ENCODE measurements around the gene P2RX3.
"Not testable (repeated sequence)": the region's sequence is repeated elsewhere in the genome, so short reads cannot be mapped to it uniquely, and the experiment has no call there.

The P2RX3 gene

DNA sequence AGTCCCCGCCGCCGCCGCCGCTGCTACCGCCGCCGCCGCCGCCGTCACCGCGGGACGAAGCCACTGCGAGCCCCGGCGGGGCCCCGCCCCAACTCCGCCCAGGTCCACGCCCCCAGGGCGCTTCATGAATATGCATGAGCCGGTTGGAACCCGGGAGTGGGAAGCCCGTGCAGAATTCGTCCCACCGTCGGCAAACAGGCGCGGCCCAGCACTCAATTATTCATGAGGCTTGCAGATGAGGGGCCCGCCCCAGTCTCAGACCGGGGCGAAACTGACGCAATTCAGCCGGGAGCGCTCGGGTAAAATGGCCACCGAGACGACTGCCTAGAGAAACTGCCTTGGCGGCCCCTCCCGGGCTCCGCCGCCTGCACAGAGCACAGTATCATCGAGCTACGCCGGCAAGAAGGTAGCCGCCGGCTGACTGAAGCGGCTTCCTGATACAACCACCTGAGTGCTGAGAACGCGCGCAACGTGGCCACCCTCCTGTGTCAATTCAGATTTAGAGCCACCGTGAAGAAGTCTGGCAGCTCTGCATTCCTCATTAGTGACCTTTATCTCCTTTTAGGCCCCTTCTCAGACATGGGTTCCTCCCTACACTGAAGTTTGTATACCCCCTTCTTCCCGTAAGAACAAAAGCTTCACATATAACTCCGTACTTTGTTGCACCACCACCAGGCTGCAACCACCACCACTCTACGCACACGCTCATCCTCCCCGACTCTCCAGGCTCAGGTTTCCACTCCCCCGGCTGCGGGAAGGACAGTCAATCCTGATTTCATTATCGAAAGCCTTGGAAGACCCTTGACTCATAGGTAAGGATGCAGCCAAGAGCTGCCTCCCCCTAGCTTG, 13.0 kb upstream of the P2RX3 start, which contains the start of gene TNKS1BP1:
Gene TNKS1BP1, minus strand, starts transcription at position 67 of the 849 bp plus-strand sequence. CDS start 3,067 bp downstream, outside the sequence.
- DNase-seq (ENCODE audit: low read depth in 2 of 2) = peak; percentile 88 to 89

GRCh38 chr11:57325735-57326048, 12.5 kb upstream of the P2RX3 start:
- no peak for DNase-seq (ENCODE audit: low read depth in 2 of 2)

- no peak for DNase-seq (ENCODE audit: low read depth in 2 of 2)
These were observed 10.4 kb upstream of the P2RX3 start for GRCh38 chr11:57327721-57328120.

- DNase-seq (ENCODE audit: low read depth in 2 of 2) = no peak
These were observed 8.1 kb upstream of the P2RX3 start for GRCh38 chr11:57330029-57330428.

DNA sequence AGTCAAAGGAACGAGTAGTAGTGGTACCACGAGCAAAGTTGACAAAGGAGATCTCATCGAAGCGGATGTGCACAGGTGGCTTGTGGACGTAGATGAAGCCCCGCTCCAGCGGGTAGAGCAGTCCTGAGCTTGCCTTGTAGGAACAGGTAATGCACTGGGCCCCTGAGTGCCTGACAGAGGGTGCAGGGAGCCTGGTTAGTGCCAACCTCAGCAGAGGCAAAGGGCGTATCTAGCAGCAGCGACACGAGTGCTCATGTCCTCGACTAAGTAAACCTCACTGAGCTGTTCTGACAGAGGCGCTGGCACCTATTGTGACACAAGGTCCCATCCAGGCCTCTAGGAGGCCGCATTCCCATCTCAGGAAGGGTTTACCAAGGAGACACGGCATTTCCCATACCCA, 6.4 kb upstream of the P2RX3 start:
- DNase-seq (ENCODE audit: low read depth in 2 of 2) = no peak

DNA sequence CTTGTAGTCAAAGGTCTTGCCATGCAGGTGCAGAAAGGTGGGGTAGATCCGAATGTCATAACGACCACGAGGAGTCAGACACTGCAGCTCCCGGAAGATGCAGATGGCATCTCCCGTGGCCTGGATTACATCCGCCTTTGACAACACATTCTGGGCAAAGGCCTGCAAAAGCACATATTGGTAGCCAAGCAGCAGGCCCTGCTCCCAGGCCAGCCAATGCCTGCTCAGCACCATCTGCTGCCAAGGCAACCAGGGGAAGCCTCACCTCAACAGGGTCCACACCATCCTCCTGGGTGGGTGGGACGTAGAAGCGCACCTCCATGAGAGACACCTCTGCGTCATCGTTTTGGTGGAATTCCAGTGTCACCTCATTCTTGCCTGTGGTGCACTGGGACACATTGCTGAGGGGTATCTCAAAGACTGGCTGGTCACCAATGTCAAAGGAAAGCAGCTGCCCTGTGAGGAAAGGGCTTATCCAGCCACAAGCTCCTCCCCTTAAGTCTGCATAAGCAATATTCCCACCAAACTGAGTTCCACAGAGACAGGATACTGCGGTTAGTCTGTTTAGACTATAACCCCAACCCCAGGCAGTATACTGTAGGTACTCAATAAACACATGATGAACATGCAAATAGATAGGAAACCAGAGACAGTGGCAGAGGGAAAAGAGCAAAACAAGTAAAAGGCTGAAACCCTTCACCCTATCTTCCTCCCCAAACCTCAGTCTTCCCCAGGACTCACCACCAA, 5.3 kb upstream of the P2RX3 start:
- no peak for DNase-seq (ENCODE audit: low read depth in 2 of 2)

DNA sequence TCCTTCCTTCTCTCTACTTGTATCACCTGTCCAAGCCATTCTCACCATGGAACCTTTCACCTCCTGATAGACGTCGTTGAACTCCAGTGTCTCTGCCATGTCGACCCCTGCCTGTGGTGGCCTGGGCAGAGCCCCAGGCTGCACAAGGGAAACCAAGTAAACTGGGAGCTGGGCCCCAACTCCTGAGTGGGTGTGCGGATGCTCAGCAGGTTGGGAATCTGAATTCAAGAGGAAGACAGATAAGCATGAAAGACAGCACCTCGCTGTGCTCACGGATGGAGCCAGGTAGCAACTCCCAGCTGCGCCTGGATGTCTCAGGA, 3.2 kb upstream of the P2RX3 start:
- no peak for DNase-seq (ENCODE audit: low read depth in 2 of 2)

DNA sequence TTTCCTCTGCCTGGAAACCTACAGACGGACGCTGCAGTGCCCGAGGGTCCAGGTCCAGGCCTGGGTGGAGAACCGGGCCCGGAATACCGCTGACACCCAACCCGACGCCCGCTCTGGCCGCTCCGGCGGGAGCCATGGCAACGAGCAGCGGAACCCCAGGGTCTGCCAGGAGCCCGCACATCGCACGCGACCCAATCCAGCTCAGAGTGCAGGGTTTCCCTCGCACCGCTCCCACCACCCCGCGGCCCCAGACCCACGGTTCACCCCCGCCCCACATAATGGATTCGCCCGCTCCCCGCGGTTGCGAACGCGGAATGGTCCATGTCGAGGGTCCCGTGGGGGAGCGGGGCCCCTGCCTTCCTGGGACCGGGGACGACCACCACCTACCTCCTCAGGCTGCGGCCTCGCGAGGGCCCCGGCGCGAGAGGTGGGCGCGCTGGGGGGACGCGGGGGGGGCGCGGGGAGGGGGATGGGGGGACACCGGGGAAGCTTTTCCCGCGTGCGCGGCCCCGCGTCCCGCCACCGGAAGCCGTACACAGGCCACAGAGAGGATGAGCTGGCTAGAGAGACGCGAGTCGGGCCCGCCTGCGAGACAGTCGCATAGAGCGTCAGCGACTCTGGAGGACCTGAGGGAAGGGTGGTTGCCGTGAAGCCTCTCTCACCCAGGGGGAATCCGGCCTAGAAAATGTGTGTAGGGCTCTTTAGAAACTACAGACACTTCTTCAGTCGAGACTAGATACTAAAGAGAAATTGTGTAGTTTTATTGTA, 2.6 kb upstream of the P2RX3 start, which contains the start of gene SSRP1:
Gene SSRP1, minus strand, starts transcription at position 550 of the 768 bp plus-strand sequence. CDS start 771 bp downstream, outside the sequence.
- peak; percentile 82 for DNase-seq (ENCODE audit: low read depth in 2 of 2)

DNA sequence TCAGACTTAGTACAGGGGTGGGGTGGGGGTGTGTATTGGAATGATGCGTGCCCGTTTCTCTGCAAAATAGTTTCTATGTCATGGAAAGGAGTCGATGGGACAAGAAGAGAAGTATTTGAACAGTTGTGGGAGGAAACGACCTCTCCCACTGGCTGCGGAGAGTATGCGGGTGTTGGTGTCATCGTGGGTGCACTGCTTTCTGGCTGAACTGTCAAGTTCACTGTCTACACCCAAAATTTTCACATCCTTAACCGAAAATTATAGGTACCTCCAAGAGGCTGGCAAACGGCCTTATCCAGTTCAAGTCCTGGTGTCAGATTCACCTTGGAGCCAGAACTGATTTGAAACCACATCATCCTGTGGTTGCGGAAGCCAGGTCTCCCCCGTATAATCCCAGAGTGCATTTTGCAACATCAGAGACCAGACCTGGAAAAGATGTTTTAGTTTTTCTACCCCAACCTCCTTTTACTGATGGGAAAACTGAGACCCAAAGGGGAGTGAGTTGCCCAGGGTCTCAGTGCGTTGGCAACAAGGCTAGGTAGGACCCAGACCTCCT, 2.0 kb upstream of the P2RX3 start:
- no peak for DNase-seq (ENCODE audit: low read depth in 2 of 2)

DNA sequence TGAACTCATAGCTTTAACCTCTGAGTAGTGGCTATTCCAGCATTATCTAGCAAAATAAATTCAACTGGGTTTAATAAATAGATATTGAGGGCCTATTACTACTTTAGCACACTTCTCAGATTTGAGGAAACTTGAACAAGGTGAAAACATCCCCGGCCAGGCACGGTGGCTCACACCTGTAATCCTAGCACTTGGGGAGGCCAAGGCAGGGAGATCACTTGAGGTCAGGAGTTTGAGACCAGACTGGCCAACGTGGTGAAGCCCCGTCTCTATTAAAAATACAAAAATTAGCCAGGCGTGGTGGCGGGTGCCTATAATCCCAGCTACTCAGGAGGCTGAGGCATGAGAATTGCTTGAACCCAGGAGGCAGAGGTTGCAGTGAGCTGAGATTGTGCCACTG, 1.3 kb upstream of the P2RX3 start:
- DNase-seq (ENCODE audit: low read depth in 2 of 2) = not testable (repeated sequence)

- DNase-seq (ENCODE audit: low read depth in 2 of 2) = no peak
These were observed 1.2 kb downstream of the P2RX3 start for GRCh38 chr11:57339328-57339727.

- no peak for DNase-seq (ENCODE audit: low read depth in 2 of 2)
These were observed 2.0 kb downstream of the P2RX3 start for GRCh38 chr11:57340039-57340615.

DNA sequence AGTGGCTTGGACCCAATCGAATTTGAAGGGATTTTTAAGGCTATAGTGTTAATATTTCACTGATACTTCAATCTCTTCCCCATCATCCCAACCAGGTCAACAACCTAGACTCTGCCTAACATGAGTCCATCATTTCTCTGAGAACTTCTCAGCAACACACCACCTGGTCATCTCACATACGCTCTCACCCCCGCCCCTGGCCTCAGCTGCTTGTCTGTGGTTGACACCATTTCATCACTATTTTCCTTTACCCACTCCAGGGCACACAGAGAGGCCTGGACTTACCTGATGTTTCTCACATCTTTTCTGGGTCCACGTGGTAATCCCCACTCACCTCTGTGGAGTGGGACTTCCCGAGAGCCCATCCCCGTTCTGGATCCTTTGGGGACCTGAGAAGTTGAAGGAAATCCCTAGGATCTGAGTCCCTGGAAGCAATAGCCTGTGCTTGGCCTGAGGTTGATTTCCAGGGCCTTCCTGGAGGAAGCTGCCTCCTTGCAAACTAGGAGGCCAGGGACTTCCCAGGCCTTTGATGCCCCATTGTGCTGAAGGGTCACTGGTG, 3.2 kb downstream of the P2RX3 start:
- DNase-seq (ENCODE audit: low read depth in 2 of 2) = no peak

- no peak for DNase-seq (ENCODE audit: low read depth in 2 of 2)
These were observed 4.5 kb downstream of the P2RX3 start for GRCh38 chr11:57342702-57343101.

DNA sequence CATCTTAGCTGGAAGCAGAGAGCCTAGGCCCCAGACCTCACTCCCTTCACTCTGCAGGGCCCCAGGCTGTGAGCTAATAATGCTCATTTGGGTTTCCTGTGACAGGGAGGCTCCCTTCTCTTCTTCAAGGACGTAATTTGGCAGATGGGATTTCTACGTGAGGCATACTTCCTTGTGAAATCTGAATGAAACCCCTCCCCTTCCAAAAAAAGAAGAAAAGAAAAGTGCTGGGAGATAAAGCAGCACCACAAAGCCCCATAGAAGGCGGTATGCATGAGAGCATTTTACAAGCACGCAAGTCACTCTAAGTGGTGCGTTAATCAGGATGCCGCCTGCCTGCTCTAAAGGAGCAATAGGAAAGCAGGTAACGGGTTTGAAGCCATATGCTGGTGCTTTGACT, 5.7 kb downstream of the P2RX3 start:
- no peak for DNase-seq (ENCODE audit: low read depth in 2 of 2)

GRCh38 chr11:57344826-57345225, 6.7 kb downstream of the P2RX3 start:
- DNase-seq (ENCODE audit: low read depth in 2 of 2) = no peak

DNA sequence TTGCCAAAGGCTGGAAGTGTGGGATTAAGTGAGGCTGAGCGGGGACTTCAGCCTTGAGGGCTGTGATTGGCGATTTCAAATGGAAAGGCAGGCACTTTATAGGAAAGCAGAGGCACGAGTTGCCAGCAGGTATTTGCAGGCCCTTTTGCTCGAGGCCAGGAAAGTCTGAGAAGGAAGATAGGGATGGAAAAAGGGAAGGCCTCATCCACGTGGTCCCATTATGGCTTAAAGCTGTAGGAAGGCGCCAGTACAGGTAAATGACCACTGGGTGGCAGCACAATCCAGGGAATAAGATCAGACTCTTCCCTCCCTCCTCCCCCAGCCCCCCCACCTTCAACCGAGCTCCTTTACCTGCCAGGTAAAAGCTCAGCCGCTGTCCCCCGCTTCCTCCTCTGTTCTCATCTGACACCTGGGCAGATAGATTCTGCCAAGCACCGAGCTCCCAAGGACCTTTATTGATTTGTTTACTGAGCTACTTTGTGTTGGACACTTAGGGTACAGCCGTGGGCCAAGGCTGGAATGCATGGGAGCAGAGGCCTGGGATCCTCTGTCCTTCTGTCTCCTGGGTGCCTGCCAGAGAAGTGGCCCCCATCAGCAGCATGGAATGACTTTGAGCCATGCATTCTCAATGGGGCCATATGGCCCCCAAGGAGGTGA, 7.5 kb downstream of the P2RX3 start:
- peak; percentile 42 to 51 for DNase-seq (ENCODE audit: low read depth in 2 of 2)

DNA sequence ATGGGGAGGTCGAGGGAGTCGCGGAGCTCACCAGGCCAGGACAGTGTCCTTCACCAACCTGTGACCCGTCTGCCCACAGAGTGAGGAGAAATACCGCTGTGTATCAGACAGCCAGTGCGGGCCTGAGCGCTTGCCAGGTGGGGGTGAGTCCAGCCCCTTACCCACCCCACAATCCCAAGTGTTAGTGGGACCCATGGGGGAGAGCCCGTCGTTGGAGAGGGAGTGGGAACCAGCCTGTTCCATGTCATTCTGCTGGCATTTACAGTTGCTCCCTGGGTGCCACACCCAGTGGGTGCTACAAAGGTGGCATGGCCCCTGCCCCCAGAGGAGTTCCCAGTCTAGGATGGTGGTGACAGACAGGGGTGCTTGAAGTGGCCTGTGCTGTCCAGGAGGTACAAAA, 9.2 kb downstream of the P2RX3 start:
- DNase-seq (ENCODE audit: low read depth in 2 of 2) = no peak

DNA sequence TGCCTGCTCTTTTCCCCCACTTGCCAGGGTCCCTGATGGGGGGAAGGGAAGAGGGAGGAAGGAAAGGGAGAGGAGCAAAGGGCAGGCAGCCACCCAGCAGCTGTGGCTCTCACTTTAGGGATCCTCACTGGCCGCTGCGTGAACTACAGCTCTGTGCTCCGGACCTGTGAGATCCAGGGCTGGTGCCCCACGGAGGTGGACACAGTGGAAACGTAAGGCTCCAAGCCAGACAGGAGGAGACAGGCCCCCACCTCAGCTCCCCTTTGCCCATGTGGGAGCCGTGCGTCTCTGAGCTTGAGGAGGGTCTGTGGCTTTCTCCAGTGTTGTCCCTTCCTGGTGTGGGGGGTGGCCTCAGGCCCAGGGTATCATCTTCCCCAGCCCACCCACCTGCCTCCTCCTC, 9.9 kb downstream of the P2RX3 start:
- no peak for DNase-seq (ENCODE audit: low read depth in 2 of 2)

GRCh38 chr11:57348636-57349313, 10.6 kb downstream of the P2RX3 start:
- no peak for DNase-seq (ENCODE audit: low read depth in 2 of 2)

Measured in stimulated activated CD8-positive, alpha-beta memory T cell treated with anti-CD3 and anti-CD28 coated beads, Interleukin-7, amount 100 ng/mL, for 4 hours (primary cell).